Large intestine (tissue), 1 donor: ENCODE data around the gene HARS1. TPM values are rescaled to one million over a fixed set of nuclear protein-coding genes. Genes with fewer than 3 reads are reported as not detected.

Experiments
- polyA plus RNA-seq: library from polyadenylated mRNA; unstranded; fragments of 120-200 nt; gene quantifications from one replicate; pipeline ENCODE4 v1.2.1, GENCODE V29; 2013

The HARS1 gene
- polyA plus RNA-seq, 1 donor: 55.4 TPM

Other genes with a start within 250 kb of the HARS1 start
- gene EIF4EBP3, start 143.7 kb downstream of the HARS1 start, polyA plus RNA-seq: 14.7 TPM
- gene SRA1, start 133.9 kb downstream of the HARS1 start, polyA plus RNA-seq: 21.7 TPM
- gene APBB3, start 126.8 kb downstream of the HARS1 start, polyA plus RNA-seq: 27.2 TPM
- 62.5 TPM for gene SLC35A4, start 126.5 kb downstream of the HARS1 start, polyA plus RNA-seq
- gene CD14, start 58.2 kb downstream of the HARS1 start, polyA plus RNA-seq: 13.2 TPM
- gene TMCO6, start 51.9 kb downstream of the HARS1 start, polyA plus RNA-seq: 15.3 TPM
- 77.8 TPM for gene NDUFA2, start 43.7 kb downstream of the HARS1 start, polyA plus RNA-seq
- 104 TPM for gene IK, start 43.5 kb downstream of the HARS1 start, polyA plus RNA-seq
- gene WDR55, start 26.5 kb downstream of the HARS1 start, polyA plus RNA-seq: 19.9 TPM
- 0.22 TPM for gene DND1, start 17.8 kb downstream of the HARS1 start, polyA plus RNA-seq
- 39.2 TPM for gene HARS2, start 85 bp upstream of the HARS1 start, polyA plus RNA-seq
- gene ZMAT2, start 9.1 kb upstream of the HARS1 start, polyA plus RNA-seq: 78.7 TPM
- gene PCDHA1, start 94.8 kb upstream of the HARS1 start, polyA plus RNA-seq: 0.55 TPM
- gene PCDHA2, start 103.5 kb upstream of the HARS1 start, polyA plus RNA-seq: 0.81 TPM
- 0.85 TPM for gene PCDHA3, start 109.7 kb upstream of the HARS1 start, polyA plus RNA-seq
- 1.3 TPM for gene PCDHA4, start 115.7 kb upstream of the HARS1 start, polyA plus RNA-seq
- gene PCDHA5, start 130.2 kb upstream of the HARS1 start, polyA plus RNA-seq: 0.46 TPM
- 0.85 TPM for gene PCDHA6, start 136.6 kb upstream of the HARS1 start, polyA plus RNA-seq
- gene PCDHA7, start 142.9 kb upstream of the HARS1 start, polyA plus RNA-seq: 0.31 TPM
- 0.43 TPM for gene PCDHA8, start 149.8 kb upstream of the HARS1 start, polyA plus RNA-seq
- 0.24 TPM for gene PCDHA9, start 157.0 kb upstream of the HARS1 start, polyA plus RNA-seq
- gene PCDHA10, start 164.5 kb upstream of the HARS1 start, polyA plus RNA-seq: 1.1 TPM
- gene PCDHA11, start 177.6 kb upstream of the HARS1 start, polyA plus RNA-seq: 1.3 TPM
- gene PCDHA12, start 183.9 kb upstream of the HARS1 start, polyA plus RNA-seq: 0.48 TPM
- gene PCDHA13, start 190.8 kb upstream of the HARS1 start, polyA plus RNA-seq: 0.72 TPM
- gene PCDHAC1, start 234.9 kb upstream of the HARS1 start, polyA plus RNA-seq: 1.2 TPM